NT2/D1 (cell line): ENCODE data around the gene NHERF2.
"Not testable (repeated sequence)": the region's sequence is repeated elsewhere in the genome, so short reads cannot be mapped to it uniquely, and the experiment has no call there.

Source experiments
- DNase-seq: peaks from one replicate; pipeline ENCODE4 v3.0.0-alpha.2; 2011; ENCODE audit warnings: low read depth, low spot score
- H3K27me3 ChIP-seq: 2 replicates; pipeline ENCODE4 v1.6.0; 2011; ENCODE audit warnings: mild to moderate bottlenecking; ENCODE audit not compliant: insufficient read length, insufficient read depth
- H3K36me3 ChIP-seq: 2 replicates; pipeline ENCODE4 v1.6.1; 2011; ENCODE audit warnings: mild to moderate bottlenecking, low read length, mixed read lengths; ENCODE audit not compliant: insufficient read depth, insufficient read length
- H3K4me1 ChIP-seq: 2 replicates; pipeline ENCODE4 v1.5.1; 2011; ENCODE audit not compliant: insufficient read depth, insufficient read length
- H3K4me3 ChIP-seq: 2 replicates; pipeline ENCODE4 v1.5.1; 2011; ENCODE audit warnings: low read depth; ENCODE audit not compliant: insufficient read length
- H3K9ac ChIP-seq: 2 replicates; pipeline ENCODE4 v1.6.0; 2011; ENCODE audit warnings: low read depth; ENCODE audit not compliant: insufficient read length
- H3K9me3 ChIP-seq: 2 replicates; pipeline ENCODE4 v1.5.1; 2011; ENCODE audit warnings: mild to moderate bottlenecking, low read length; ENCODE audit not compliant: insufficient read depth
- SUZ12 ChIP-seq: IDR thresholded peaks from 2 replicates; pipeline ENCODE4 v1.6.1; 2011; ENCODE audit not compliant: insufficient read length, insufficient read depth; ENCODE audit errors: extremely low read depth
- YY1 ChIP-seq: IDR thresholded peaks from 2 replicates; pipeline ENCODE4 v1.6.1; 2011; ENCODE audit not compliant: insufficient read length, insufficient read depth
- ZNF274 ChIP-seq: IDR thresholded peaks from 2 replicates; pipeline ENCODE4 v1.6.1; 2011; ENCODE audit warnings: mild to moderate bottlenecking, low read depth, low read length

Gene NHERF2

GRCh38 chr16:2032285-2033056 lies 5.8 kb downstream of the NHERF2 start:
- peaks cover 29% of the 10 kb centered on the region for H3K36me3 ChIP-seq
- DNase-seq, result no peak
- peaks cover 4% of the 10 kb centered on the region for H3K27me3 ChIP-seq
- no peaks in the 10 kb centered on the region for H3K9me3 ChIP-seq
- H3K9ac ChIP-seq, result no peak overlapping the region
- TF ChIP-seq YY1 (no peak), SUZ12 (no peak), ZNF274 (no peak)
- H3K4me3 ChIP-seq, result no peak overlapping the region
- H3K4me1 ChIP-seq, result peaks cover 58% of the 10 kb centered on the region

DNA sequence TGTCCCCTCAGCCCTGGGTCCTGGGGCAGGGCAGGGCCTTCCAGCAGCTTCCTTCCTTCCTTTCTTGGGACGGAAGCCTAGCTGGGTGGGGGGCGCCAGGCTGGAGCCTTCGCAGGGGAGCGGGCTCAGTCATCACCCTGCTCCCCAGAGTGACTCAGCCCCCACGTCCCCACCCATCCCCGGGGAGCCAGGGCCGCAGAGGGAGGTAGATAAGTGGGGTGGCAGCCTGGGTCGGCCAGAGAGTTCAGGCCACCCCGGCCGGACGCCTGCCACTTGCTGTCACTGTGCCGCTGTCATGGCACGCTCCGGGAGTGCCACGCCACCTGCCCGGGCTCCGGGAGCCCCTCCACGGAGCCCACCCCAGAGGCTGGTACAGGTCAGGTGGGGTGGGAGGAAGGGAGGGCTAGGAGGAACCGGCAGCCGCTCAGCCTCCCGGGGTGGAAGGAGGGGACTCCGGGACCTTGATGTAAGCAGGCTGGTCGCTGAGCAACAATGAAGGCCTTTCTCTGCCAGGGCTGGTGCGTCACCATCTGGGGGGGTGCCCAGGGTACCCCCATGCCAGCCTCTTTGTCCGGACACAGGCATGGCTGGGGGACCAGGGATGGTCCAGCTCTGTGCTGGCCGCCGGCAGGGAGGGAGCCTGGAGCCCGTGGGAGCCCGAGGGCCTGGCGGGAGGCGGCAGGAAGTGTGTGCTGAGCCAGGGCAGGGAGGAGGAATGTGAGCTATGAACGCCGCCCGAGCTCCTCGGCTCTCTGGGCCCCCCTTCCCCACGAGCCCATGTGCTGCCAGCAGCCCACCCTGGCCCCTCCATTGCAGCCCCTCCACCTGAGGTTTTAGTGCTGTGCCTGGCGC lies 6.6 kb downstream of the NHERF2 start:
- TF ChIP-seq SUZ12 (no peak), YY1 (no peak), ZNF274 (no peak)
- Histone ChIP-seq H3K36me3 (peaks cover 34% of the 10 kb centered on the region), H3K27me3 (no peaks in the 10 kb centered on the region), H3K9me3 (no peaks in the 10 kb centered on the region), H3K4me3 (no peak overlapping the region), H3K4me1 (peaks cover 52% of the 10 kb centered on the region), H3K9ac (peak overlapping the region; percentile 28)
- DNase-seq, result no peak

DNA sequence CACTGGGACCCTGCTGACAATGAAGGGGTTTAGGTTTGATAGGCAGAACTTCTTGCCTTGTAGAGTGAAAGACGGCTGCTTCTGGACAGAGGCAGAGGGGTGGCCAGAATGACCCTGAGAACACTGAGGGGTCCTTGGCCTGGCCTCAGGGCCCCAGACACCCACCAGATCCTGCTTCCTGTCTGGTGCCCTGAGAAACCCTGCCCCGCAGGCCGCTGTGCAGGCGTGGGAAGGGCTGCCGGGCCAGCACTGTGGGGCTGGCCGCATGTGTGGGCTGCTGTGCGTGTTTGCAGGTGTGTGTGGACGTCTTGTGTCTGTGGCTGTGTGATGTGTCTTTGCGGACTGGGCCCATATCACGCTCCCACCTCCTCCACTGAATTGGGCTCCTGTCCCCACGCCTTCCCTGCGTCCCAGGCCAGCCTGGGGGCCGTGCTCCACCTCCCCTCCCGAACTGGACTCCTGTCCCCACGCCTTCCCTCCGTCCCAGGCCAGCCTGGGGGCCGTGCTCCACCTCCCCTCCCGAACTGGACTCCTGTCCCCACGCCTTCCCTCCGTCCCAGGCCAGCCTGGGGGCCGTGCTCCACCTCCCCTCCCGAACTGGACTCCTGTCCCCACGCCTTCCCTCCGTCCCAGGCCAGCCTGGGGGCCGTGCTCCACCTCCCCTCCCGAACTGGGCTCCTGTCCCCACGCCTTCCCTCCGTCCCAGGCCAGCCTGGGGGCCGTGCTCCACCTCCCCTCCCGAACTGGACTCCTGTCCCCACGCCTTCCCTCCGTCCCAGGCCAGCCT lies 7.4 kb downstream of the NHERF2 start:
- Histone ChIP-seq H3K4me1 (peaks cover 52% of the 10 kb centered on the region), H3K9ac (peak overlapping the region; percentile 28), H3K36me3 (peaks cover 39% of the 10 kb centered on the region)
- H3K4me3 ChIP-seq, H3K9me3 ChIP-seq, H3K27me3 ChIP-seq, DNase-seq: not testable (repeated sequence)

GRCh38 chr16:2034696-2035430 lies 8.2 kb downstream of the NHERF2 start:
- Histone ChIP-seq H3K27me3 (no peaks in the 10 kb centered on the region), H3K36me3 (peaks cover 38% of the 10 kb centered on the region), H3K9me3 (no peaks in the 10 kb centered on the region), H3K4me1 (peaks cover 57% of the 10 kb centered on the region), H3K4me3 (no peak overlapping the region), H3K9ac (peak overlapping the region; percentile 50)
- no peak for DNase-seq
- TF ChIP-seq YY1 (no peak), ZNF274 (no peak), SUZ12 (no peak)

DNA sequence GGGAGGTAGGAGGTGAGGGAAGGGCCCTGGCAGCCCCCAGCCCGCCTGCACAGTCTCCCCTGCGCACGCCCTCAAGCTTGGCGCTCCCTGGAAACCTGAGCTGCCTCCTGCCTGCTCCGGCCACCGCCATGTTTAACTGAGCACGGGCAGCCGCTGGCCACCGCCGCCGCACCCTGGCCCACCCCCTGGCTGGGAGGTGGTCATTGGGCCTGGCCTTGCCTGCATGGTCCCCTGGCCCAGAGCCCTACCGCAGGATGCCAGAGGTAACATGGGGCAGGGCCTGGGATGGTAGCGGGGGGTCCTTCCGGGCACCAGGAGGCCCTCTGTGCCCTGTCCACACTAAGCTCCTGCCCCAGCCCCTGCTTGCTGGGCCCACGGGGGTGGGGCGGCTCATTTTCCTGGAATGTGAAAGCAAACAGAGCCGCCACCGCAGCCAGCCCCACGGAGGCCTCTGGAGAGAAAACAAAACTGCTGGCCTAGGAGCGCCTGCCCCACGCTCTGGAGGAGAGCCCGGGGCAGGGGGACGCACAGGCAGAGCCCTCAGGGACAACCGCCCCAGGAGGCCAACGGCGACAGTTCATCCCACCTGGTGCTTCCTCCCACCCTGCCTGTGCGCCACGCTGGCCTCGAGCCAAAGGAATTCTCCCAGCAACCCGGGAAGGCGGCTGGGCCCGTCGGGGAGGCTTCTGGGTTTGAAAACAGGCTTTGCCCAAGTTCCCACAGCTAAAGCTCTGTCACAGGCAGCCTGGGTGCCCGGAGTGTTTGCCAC lies 8.9 kb downstream of the NHERF2 start:
- H3K9me3 ChIP-seq, result no peaks in the 10 kb centered on the region
- DNase-seq, result no peak
- peaks cover 37% of the 10 kb centered on the region for H3K36me3 ChIP-seq
- TF ChIP-seq SUZ12 (no peak), YY1 (no peak), ZNF274 (no peak)
- peak overlapping the region; percentile 50 for H3K9ac ChIP-seq
- H3K4me1 ChIP-seq, result peaks cover 55% of the 10 kb centered on the region
- no peak overlapping the region for H3K4me3 ChIP-seq
- H3K27me3 ChIP-seq, result no peaks in the 10 kb centered on the region

- peak overlapping the region; percentile 17 for H3K9ac ChIP-seq
- TF ChIP-seq SUZ12 (no peak), ZNF274 (no peak), YY1 (no peak)
- peaks cover 39% of the 10 kb centered on the region for H3K36me3 ChIP-seq
- H3K27me3 ChIP-seq, result no peaks in the 10 kb centered on the region
- H3K4me1 ChIP-seq, result peaks cover 54% of the 10 kb centered on the region
- H3K9me3 ChIP-seq, result no peaks in the 10 kb centered on the region
- DNase-seq, result no peak
- H3K4me3 ChIP-seq, result no peak overlapping the region
Observed at GRCh38 chr16:2036200-2036966, 9.7 kb downstream of the NHERF2 start.
